ENCODE results near the gene AFG1L.
"Not testable (repeated sequence)": the region's sequence is repeated elsewhere in the genome, so short reads cannot be mapped to it uniquely, and the experiment has no call there.

AFG1L gene

DNA sequence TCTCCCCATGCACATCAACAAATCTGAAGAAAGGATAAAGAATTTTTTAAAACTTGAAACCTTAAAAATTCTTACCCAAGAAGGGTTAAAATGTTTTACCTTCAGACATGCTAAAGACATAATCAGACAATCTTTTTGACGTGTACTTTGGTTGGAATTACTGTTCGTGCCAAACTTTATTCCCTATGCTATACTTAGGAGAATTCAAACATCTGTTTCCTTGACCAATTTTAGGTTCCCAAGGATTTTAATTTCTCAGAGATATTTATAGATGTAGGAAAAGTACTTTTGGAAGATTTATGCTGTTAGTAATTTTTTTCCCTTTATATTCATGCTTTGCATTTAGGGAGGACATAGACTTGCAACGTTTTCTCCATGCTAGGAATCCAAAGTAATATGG is 108.4 kb downstream of the AFG1L start:
- Histone ChIP-seq H3K4me1 (ENCODE audit: control insufficient read depth, insufficient read depth, low read length) (no peaks in the 10 kb centered on the region), H3K27me3 (ENCODE audit: control insufficient read depth, insufficient read depth, low read length) (no peaks in the 10 kb centered on the region), H3K9ac (ENCODE audit: low read length) (no peak overlapping the region), H3K4me3 (ENCODE audit: low read length) (no peak overlapping the region), H3K36me3 (ENCODE audit: control insufficient read depth, insufficient read depth, low read length) (no peaks in the 10 kb centered on the region), H3K9me3 (ENCODE audit: control insufficient read depth, low read length) (no peaks in the 10 kb centered on the region)

DNA sequence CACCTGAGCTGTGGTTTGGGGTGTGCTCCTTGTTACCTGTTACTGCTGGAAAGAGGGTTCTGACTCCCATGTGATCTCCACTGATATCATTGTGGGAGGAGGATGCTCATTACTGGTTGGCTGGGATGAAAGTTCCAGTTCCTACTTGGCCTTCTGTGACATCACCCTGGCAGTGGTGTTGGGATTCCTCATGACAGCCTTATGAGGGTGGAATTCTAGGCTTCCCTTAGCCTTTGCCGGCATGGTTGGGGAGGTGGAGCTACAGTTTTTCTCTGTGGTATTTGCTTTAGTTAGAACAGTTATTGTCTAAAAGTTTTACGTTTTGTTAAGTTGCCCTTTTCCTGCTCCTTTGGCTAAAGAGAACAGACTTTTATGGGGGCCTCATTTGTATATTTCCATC is 112.1 kb downstream of the AFG1L start:
- H3K4me1 ChIP-seq (ENCODE audit: control insufficient read depth, insufficient read depth, low read length): no peaks in the 10 kb centered on the region
- no peaks in the 10 kb centered on the region for H3K9me3 ChIP-seq (ENCODE audit: control insufficient read depth, low read length)
- no peak overlapping the region for H3K4me3 ChIP-seq (ENCODE audit: low read length)
- H3K27me3 ChIP-seq (ENCODE audit: control insufficient read depth, insufficient read depth, low read length): no peaks in the 10 kb centered on the region
- no peak overlapping the region for H3K9ac ChIP-seq (ENCODE audit: low read length)
- H3K36me3 ChIP-seq (ENCODE audit: control insufficient read depth, insufficient read depth, low read length): no peaks in the 10 kb centered on the region

DNA sequence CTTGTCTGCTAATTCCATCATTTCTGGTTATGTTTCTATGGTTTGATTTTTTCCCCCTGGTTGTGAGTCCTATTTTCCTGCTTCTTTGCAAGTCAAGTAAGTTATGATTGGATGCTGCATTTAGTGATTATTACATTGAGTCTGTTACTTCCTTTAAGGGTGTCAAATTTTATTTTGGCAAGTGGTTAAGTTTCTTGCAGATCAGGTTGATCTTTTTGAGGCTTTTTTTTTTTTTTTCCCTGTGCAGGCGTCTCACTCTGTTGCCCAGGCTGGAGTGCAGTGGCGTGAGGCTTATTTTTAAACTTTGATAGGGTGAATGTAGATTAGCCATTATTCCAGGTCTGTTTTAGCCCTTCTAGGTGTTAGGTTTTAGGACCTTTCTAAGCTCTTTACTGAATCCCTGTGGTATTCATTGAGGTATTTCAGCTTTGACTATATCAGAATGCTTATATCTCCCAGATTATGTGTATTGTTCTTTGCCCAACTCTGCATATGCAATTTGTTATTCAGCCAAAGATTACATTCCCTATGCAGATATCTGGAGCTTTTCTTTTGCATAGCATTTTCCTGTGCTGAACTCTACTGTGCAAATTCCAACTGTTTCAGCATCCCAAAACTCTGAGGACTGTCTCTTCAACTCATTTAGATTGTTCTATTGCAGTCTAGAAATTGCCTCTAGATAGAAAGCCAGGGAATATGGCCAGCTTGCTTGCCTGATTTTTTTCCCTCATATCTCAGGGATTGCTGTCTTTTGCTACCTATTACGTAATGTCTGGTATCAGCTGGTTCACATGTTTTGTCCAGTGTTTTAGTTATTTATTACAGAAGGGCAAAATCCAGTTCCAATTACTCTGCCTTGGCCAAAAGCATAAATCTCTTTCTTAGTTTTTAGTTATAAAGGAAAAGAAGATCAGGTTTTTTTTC is 113.3 kb downstream of the AFG1L start:
- Histone ChIP-seq H3K9me3 (ENCODE audit: control insufficient read depth, low read length) (no peaks in the 10 kb centered on the region), H3K4me3 (ENCODE audit: low read length) (no peak overlapping the region), H3K9ac (ENCODE audit: low read length) (no peak overlapping the region), H3K36me3 (ENCODE audit: control insufficient read depth, insufficient read depth, low read length) (no peaks in the 10 kb centered on the region), H3K27me3 (ENCODE audit: control insufficient read depth, insufficient read depth, low read length) (no peaks in the 10 kb centered on the region), H3K4me1 (ENCODE audit: control insufficient read depth, insufficient read depth, low read length) (no peaks in the 10 kb centered on the region)

DNA sequence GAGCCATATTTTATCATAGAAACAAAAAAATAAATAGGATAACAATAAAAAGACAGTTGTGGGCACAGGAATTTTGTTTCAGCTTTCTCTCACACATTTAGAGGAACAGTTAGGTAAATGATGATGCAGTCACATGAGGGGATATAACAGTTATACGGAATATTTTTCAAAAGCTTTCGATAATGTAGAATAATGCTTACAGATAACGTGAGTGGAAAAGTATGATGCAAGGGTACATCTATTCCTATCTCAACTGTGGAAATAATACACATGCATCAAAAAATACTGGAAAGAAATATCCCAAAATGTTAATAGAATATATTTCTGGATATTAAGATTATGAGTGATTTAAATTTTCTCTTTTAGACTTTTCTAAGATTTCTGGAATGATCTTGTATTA is 114.0 kb downstream of the AFG1L start:
- H3K36me3 ChIP-seq (ENCODE audit: control insufficient read depth, insufficient read depth, low read length): no peaks in the 10 kb centered on the region
- H3K4me3 ChIP-seq (ENCODE audit: low read length): no peak overlapping the region
- H3K9me3 ChIP-seq (ENCODE audit: control insufficient read depth, low read length): no peaks in the 10 kb centered on the region
- H3K27me3 ChIP-seq (ENCODE audit: control insufficient read depth, insufficient read depth, low read length): no peaks in the 10 kb centered on the region
- H3K9ac ChIP-seq (ENCODE audit: low read length): no peak overlapping the region
- no peaks in the 10 kb centered on the region for H3K4me1 ChIP-seq (ENCODE audit: control insufficient read depth, insufficient read depth, low read length)

DNA sequence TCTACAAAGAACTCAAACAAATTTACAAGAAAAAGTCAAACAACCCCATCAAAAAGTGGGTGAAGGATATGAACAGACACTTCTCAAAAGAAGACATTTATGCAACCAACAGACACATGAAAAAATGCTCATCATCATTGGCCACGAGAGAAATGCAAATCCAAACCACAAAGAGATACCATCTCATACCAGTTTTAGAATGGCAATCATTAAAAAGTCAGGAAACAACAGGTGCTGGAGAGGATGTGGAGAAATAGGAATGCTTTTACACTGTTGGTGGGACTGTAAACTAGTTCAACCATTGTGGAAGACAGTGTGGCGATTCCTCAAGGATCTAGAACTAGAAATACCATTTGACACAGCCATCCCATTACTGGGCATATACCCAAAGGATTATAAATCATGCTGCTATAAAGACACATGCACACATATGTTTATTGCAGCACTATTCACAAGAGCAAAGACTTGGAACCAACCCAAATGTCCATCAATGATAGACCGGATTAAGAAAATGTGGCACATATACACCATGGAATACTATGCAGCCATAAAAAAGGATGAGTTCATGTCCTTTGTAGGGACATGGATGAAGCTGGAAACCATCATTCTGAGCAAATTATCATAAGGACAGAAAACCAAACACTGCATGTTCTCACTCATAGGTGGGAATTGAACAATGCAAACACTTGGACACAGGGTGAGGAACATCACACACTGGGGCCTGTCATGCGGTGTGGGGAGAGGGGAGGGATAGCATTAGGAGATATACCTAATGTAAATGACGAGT is 121.4 kb downstream of the AFG1L start:
- H3K36me3 ChIP-seq (ENCODE audit: control insufficient read depth, insufficient read depth, low read length); H3K4me1 ChIP-seq (ENCODE audit: control insufficient read depth, insufficient read depth, low read length); H3K4me3 ChIP-seq (ENCODE audit: low read length); H3K9ac ChIP-seq (ENCODE audit: low read length); H3K9me3 ChIP-seq (ENCODE audit: control insufficient read depth, low read length); H3K27me3 ChIP-seq (ENCODE audit: control insufficient read depth, insufficient read depth, low read length): not testable (repeated sequence)

DNA sequence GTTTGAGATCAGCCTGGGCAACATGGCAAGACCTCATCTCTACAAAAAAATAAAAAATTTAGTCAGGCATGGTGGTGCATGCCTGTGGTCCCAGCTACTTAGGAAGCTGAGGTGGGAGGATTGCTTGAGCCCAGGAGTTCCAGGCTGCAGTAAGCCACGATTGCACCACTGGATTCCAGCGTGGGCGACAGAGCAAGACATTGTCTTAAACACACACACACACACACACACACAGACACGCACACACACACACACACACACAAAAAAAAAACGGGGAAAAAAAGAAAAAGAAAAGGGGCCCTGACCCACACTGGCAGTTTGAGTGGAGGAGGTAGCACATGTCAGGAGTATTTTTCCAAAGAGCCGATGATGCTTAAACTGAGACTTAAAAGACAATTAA is 122.2 kb downstream of the AFG1L start:
- no peaks in the 10 kb centered on the region for H3K36me3 ChIP-seq (ENCODE audit: control insufficient read depth, insufficient read depth, low read length)
- no peak overlapping the region for H3K9ac ChIP-seq (ENCODE audit: low read length)
- H3K9me3 ChIP-seq (ENCODE audit: control insufficient read depth, low read length): no peaks in the 10 kb centered on the region
- H3K4me1 ChIP-seq (ENCODE audit: control insufficient read depth, insufficient read depth, low read length): no peaks in the 10 kb centered on the region
- no peak overlapping the region for H3K4me3 ChIP-seq (ENCODE audit: low read length)
- H3K27me3 ChIP-seq (ENCODE audit: control insufficient read depth, insufficient read depth, low read length): no peaks in the 10 kb centered on the region

DNA sequence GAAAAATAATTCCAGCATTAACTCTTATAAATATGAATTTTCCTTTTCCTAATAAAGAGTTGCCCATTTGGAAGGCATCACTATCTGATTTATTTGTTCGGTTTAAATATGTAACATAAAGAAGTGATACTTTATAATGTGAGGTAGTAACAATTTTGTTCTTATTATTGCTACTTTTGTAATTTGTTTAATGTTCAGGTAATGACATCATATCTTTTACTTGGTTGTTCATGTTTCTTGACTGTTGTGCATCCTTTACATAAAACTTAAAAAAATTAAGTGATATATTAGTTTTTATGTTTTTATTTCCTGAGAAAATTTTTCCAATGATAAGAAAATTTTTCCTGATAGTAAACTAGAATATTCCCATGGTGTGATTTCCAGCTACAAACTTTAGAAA is 124.6 kb downstream of the AFG1L start:
- no peaks in the 10 kb centered on the region for H3K9me3 ChIP-seq (ENCODE audit: control insufficient read depth, low read length)
- H3K27me3 ChIP-seq (ENCODE audit: control insufficient read depth, insufficient read depth, low read length): no peaks in the 10 kb centered on the region
- H3K9ac ChIP-seq (ENCODE audit: low read length): no peak overlapping the region
- H3K4me1 ChIP-seq (ENCODE audit: control insufficient read depth, insufficient read depth, low read length): no peaks in the 10 kb centered on the region
- no peaks in the 10 kb centered on the region for H3K36me3 ChIP-seq (ENCODE audit: control insufficient read depth, insufficient read depth, low read length)
- no peak overlapping the region for H3K4me3 ChIP-seq (ENCODE audit: low read length)

DNA sequence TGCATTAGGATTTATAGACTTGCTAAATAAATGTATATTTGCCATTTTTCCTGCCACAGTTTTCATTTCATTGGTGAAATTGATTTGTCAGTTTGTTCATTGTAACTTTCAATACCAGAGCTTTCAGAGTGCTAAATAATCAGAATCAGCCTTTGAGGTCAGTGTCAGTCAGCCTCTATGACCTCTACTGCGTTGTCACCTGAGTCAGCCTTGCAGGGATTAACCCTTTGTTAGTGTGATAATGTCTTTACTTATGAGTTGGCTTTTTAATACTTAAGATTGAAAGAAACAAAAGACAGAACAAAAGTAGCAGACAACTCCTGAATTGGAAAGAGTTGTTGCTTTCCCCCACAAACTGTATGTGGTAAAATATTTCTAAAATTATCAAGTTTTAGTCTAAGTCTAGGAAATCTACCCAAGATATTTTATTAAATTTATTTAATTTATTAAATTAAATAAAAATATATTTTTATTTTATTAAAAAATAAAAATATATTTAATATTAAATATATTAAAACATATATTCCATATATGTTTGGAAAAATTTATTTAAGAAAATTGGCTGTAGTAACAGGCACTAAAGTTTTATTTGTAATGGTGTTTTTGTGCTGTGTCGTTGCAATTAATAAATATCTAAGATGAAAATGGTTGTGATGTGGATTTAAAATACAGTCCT is 125.2 kb downstream of the AFG1L start:
- H3K4me3 ChIP-seq (ENCODE audit: low read length): no peak overlapping the region
- no peaks in the 10 kb centered on the region for H3K4me1 ChIP-seq (ENCODE audit: control insufficient read depth, insufficient read depth, low read length)
- H3K36me3 ChIP-seq (ENCODE audit: control insufficient read depth, insufficient read depth, low read length): no peaks in the 10 kb centered on the region
- H3K27me3 ChIP-seq (ENCODE audit: control insufficient read depth, insufficient read depth, low read length): no peaks in the 10 kb centered on the region
- no peaks in the 10 kb centered on the region for H3K9me3 ChIP-seq (ENCODE audit: control insufficient read depth, low read length)
- H3K9ac ChIP-seq (ENCODE audit: low read length): no peak overlapping the region

DNA sequence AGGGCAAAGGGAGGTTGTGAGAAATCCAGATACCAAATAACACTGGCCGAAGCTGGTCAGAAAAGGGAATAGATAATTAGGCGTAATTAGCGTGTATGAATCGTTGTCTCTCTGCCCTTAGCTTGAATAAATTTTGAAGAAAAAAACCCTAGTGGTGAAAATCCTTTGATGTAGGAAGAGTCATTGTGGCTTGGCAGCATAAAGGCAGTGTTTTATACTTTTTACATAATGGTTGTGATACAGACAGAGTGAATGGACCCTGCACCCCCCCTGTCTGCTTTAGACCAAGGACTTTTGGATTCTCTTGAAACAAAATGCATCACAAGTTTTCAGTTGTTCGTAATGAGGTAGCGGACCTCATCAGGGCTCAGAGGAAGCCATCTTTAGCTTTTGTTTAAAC is 126.5 kb downstream of the AFG1L start:
- no peaks in the 10 kb centered on the region for H3K4me1 ChIP-seq (ENCODE audit: control insufficient read depth, insufficient read depth, low read length)
- no peaks in the 10 kb centered on the region for H3K9me3 ChIP-seq (ENCODE audit: control insufficient read depth, low read length)
- no peaks in the 10 kb centered on the region for H3K27me3 ChIP-seq (ENCODE audit: control insufficient read depth, insufficient read depth, low read length)
- H3K36me3 ChIP-seq (ENCODE audit: control insufficient read depth, insufficient read depth, low read length): no peaks in the 10 kb centered on the region
- no peak overlapping the region for H3K4me3 ChIP-seq (ENCODE audit: low read length)
- H3K9ac ChIP-seq (ENCODE audit: low read length): no peak overlapping the region

DNA sequence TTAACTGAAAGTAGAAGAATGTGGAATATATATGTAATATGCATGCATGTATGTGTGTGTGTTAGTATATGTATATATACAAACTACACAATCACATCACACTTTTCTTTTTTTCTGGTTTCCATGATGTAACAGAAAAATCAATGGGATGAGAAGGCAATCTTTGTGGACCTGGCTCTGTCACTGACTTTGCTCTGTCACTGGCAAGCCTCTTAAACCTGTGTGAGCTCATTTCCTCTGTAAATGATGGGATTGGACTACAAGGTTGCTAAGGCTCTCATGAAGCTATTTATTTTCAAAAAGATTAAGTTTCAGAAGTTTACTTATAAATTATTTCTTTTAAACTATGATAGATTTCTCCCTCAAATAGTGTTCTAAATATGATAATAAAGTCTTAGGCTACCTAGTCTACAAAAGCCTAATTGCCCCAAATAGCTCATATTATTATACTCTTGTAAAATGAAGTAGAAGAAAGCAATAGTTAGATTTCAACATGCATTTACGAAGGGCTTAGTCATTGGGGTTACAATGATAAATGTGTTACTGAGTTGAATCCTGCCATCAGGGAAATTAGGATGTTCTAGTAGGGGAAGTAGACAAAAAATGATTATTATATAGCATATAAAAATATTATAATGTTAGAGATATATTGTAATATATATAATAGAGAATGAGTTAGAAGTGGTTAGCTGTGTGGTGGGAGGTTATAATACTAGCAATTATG is 129.3 kb downstream of the AFG1L start:
- Histone ChIP-seq H3K4me3 (ENCODE audit: low read length) (no peak overlapping the region), H3K9ac (ENCODE audit: low read length) (no peak overlapping the region), H3K9me3 (ENCODE audit: control insufficient read depth, low read length) (no peaks in the 10 kb centered on the region), H3K27me3 (ENCODE audit: control insufficient read depth, insufficient read depth, low read length) (no peaks in the 10 kb centered on the region), H3K36me3 (ENCODE audit: control insufficient read depth, insufficient read depth, low read length) (no peaks in the 10 kb centered on the region), H3K4me1 (ENCODE audit: control insufficient read depth, insufficient read depth, low read length) (no peaks in the 10 kb centered on the region)

DNA sequence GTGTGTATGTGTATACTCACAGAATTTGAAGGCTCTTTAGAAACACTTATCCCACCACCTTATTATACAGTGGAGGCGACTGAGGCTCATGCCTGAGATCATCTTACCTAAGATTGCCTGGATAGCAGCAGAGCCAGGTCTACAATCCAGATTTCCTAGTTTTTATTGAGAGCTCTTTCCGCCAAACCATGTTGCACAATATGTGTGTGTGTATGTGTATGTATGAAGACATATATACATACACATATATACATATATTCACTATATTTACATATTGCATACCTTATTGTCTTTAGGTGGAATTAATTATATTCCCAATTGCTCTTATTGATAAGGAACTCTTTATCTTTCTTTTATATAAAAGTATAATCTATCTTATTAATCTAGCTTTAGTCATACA is 130.6 kb downstream of the AFG1L start:
- H3K9ac ChIP-seq (ENCODE audit: low read length): no peak overlapping the region
- H3K4me1 ChIP-seq (ENCODE audit: control insufficient read depth, insufficient read depth, low read length): no peaks in the 10 kb centered on the region
- H3K9me3 ChIP-seq (ENCODE audit: control insufficient read depth, low read length): no peaks in the 10 kb centered on the region
- no peaks in the 10 kb centered on the region for H3K27me3 ChIP-seq (ENCODE audit: control insufficient read depth, insufficient read depth, low read length)
- no peaks in the 10 kb centered on the region for H3K36me3 ChIP-seq (ENCODE audit: control insufficient read depth, insufficient read depth, low read length)
- no peak overlapping the region for H3K4me3 ChIP-seq (ENCODE audit: low read length)

All from mucosa of stomach (tissue), 1 donor.